ENCODE results near the gene TNIP1. TPM values are rescaled to one million over a fixed set of nuclear protein-coding genes. Genes with fewer than 3 reads are reported as not detected.

TNIP1 gene
- total RNA-seq, 4 donors from 2014 or later, result 63.9 to 296 (median 223) TPM

- Histone ChIP-seq H3K4me1 (peaks cover 25 to 65% (median 32%) of the 10 kb centered on the region in 4 donors), H3K4me3 (no peak overlapping the region), H3K27ac (no peak overlapping the region), H3K36me3 (no peaks in the 10 kb centered on the region), H3K9me3 (no peaks in the 10 kb centered on the region), H3K27me3 (no peaks in the 10 kb centered on the region)
- intact Hi-C loops (cut with DNase I; ENCODE audit: low total_unique reads) (no loop called here), in situ Hi-C loops (cut with MboI; ENCODE audit: low pct_ligation_motif_present in 1 of 4, low pct_unique_long_range_greater_than_20kb in 1 of 4, low sequenced_read_pairs in 3 of 4) (no loop called here)
- 72% methylated on average over 2 of the region's 2 CpGs; no CpG with 5 or more reads in 1 of the 2 donors for WGBS, 2 donors (ENCODE audit: low coverage in 1 of 2)
- TF ChIP-seq EP300 (IDR thresholded peaks at IDR 0.05; ENCODE audit: low read depth) (no peak), POLR2A (IDR thresholded peaks at IDR 0.05) (no peak), POLR2AphosphoS5 (IDR thresholded peaks at IDR 0.05) (no peak)
- TF ChIP-seq, protein P1, sequence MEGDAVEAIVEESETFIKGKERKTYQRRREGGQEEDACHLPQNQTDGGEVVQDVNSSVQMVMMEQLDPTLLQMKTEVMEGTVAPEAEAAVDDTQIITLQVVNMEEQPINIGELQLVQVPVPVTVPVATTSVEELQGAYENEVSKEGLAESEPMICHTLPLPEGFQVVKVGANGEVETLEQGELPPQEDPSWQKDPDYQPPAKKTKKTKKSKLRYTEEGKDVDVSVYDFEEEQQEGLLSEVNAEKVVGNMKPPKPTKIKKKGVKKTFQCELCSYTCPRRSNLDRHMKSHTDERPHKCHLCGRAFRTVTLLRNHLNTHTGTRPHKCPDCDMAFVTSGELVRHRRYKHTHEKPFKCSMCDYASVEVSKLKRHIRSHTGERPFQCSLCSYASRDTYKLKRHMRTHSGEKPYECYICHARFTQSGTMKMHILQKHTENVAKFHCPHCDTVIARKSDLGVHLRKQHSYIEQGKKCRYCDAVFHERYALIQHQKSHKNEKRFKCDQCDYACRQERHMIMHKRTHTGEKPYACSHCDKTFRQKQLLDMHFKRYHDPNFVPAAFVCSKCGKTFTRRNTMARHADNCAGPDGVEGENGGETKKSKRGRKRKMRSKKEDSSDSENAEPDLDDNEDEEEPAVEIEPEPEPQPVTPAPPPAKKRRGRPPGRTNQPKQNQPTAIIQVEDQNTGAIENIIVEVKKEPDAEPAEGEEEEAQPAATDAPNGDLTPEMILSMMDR (IDR thresholded peaks at IDR 0.05), result no peak
- no peak for DNase-seq
Observed at GRCh38 chr5:151070449-151070848, 10.4 kb downstream of the TNIP1 start.

DNA sequence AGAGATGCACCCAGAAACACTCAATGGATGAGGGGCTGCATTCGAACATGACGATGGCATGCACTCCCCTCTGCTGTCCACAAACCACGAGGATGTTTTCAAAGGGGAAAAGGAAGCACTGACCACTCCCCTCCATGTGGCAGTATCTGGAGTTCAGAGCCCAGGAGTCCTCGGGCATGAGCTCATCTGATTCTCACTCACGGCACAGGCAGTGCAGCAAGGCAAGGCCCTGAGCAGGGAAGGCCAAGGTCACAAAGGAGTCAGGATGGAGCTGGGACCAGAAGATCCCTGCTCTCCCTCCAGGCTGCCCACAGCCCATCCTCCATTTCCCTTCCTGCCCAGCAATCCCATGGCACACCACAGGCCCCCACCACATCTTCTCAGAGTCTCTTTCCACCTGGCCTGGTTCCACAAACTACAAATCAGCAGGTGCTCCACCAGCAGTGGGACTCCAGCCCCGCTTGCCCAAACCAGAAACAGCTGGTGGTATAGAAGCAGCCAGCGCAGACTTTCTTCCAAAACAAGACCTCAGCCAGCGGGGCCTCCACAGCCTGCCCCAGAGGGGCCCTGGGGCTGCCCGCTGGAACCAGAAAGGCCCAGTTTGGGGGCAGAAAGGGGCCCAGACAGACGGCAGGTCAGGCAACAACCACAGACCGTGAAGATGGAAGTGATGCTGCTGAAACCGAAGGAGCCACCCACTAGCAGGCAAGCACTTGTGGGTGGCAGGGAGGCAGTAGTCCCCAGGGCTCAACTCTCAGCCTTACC lies 12.2 kb downstream of the TNIP1 start:
- in situ Hi-C loops (cut with MboI; ENCODE audit: low pct_ligation_motif_present in 1 of 4, low pct_unique_long_range_greater_than_20kb in 1 of 4, low sequenced_read_pairs in 3 of 4), result no loop called here

DNA sequence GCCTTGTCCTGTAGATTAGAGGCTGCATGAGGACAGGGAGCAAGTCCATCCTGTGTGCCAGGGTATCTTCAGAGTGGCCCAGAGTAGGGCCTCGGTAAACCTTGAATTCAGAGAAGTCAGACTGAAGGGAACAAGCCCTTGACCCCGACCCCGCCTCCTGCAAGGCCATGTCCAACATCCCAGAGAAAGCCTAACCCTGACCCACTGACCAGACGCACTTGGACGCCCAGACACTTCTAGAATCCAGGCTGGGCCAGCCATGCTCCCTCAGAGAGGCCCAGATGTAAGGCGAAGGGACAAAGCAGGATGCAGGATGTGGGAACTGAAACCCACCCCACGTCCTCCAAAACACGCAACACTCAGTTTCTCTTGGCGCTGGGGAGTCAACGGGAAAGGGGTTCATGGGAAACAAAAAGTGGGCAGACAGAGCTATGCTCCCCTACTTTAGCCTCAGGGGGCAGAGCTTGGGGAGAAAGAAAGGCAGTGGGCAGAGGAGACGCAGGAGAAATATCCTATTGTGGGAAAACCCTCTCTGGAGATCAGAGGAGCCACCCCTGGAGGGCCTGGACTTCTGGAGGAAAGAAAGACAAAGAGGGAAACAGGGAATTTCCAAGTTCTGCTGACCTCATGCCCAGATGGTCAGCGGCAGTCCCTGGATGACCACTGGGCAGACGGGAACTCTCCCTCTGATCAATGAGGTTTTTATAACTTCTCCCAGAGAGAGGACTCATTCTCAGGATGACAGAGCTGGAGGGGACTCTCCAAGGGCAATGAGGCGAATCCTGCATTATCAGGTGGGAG lies 13.0 kb downstream of the TNIP1 start:
- intact Hi-C loops (cut with DNase I; ENCODE audit: low total_unique reads) (no loop called here), in situ Hi-C loops (cut with MboI; ENCODE audit: low pct_ligation_motif_present in 1 of 4, low pct_unique_long_range_greater_than_20kb in 1 of 4, low sequenced_read_pairs in 3 of 4) (no loop called here)
- Histone ChIP-seq H3K27ac (peak overlapping the region; percentile 25 to 61 (median 57)), H3K9me3 (no peaks in the 10 kb centered on the region), H3K4me1 (peaks cover 39 to 85% (median 51%) of the 10 kb centered on the region in 4 donors), H3K36me3 (peaks cover 0 to 5% (median 0%) of the 10 kb centered on the region in 4 donors), H3K27me3 (no peaks in the 10 kb centered on the region), H3K4me3 (no peak overlapping the region)
- DNase-seq, result no peak
- 74 to 75% methylated on average over 6 to 14 of the region's 14 CpGs for WGBS, 2 donors (ENCODE audit: low coverage in 1 of 2)
- TF ChIP-seq, protein P1 (IDR thresholded peaks at IDR 0.05), result no peak
- no peak for TF ChIP-seq EP300 (IDR thresholded peaks at IDR 0.05; ENCODE audit: low read depth)
- TF ChIP-seq POLR2A (IDR thresholded peaks at IDR 0.05), result no peak
- TF ChIP-seq POLR2AphosphoS5 (IDR thresholded peaks at IDR 0.05), result no peak

More for the DNA sequence above, 12.2 kb downstream of the TNIP1 start:
- Histone ChIP-seq H3K4me1 (peaks cover 33 to 80% (median 44%) of the 10 kb centered on the region in 4 donors), H3K27ac (peak overlapping the region; percentile 25 to 61 (median 57)), H3K4me3 (no peak overlapping the region), H3K36me3 (no peaks in the 10 kb centered on the region), H3K9me3 (no peaks in the 10 kb centered on the region), H3K27me3 (no peaks in the 10 kb centered on the region)
- DNase-seq, result peak; percentile 50
- WGBS, 2 donors (ENCODE audit: low coverage in 1 of 2), result 62% methylated on average over 11 of the region's 12 CpGs; no CpG with 5 or more reads in 1 of the 2 donors
- TF ChIP-seq, protein P1 (IDR thresholded peaks at IDR 0.05), result no peak
- TF ChIP-seq POLR2AphosphoS5 (IDR thresholded peaks at IDR 0.05) (no peak), EP300 (IDR thresholded peaks at IDR 0.05; ENCODE audit: low read depth) (no peak), POLR2A (IDR thresholded peaks at IDR 0.05) (no peak)
- intact Hi-C loops (cut with DNase I; ENCODE audit: low total_unique reads), result no loop called here

DNA sequence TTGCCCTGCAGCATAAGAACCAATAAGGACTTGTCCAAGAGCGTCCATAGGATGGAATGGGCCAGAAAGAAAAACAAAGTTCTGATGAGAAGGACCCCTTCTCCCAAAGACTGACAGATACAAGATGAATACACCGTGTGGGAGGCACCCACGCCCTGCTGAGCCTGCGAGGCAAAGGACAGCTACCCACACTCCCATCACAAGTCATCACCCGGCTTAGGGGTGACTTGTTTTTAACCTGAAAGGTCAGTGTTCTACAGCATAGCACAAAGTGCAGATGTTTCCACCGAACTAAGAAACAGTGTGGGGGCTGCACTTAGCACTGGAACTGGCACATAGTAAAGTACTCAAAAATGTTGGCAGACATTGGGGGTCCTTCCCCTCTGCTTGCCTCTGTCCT lies 13.9 kb downstream of the TNIP1 start:
- DNase-seq, result no peak
- peaks cover 39 to 85% (median 47%) of the 10 kb centered on the region in 4 donors for H3K4me1 ChIP-seq
- no peaks in the 10 kb centered on the region for H3K27me3 ChIP-seq
- no peaks in the 10 kb centered on the region for H3K9me3 ChIP-seq
- peaks cover 0 to 5% (median 2%) of the 10 kb centered on the region in 4 donors for H3K36me3 ChIP-seq
- 75% methylated on average over 6 of the region's 6 CpGs; no CpG with 5 or more reads in 1 of the 2 donors for WGBS, 2 donors (ENCODE audit: low coverage in 1 of 2)
- H3K27ac ChIP-seq, result peak overlapping the region in 1 of 4 donors; percentile 56
- no peak overlapping the region for H3K4me3 ChIP-seq
- TF ChIP-seq POLR2A (IDR thresholded peaks at IDR 0.05) (no peak), POLR2AphosphoS5 (IDR thresholded peaks at IDR 0.05) (no peak), EP300 (IDR thresholded peaks at IDR 0.05; ENCODE audit: low read depth) (no peak)
- TF ChIP-seq, protein P1 (IDR thresholded peaks at IDR 0.05), result no peak
- intact Hi-C loops (cut with DNase I; ENCODE audit: low total_unique reads) (no loop called here), in situ Hi-C loops (cut with MboI; ENCODE audit: low pct_ligation_motif_present in 1 of 4, low pct_unique_long_range_greater_than_20kb in 1 of 4, low sequenced_read_pairs in 3 of 4) (no loop called here)

Data from transverse colon (tissue), 4 donors.